ENCODE measurements around the gene SLC31A1. TPM values are rescaled to one million over a fixed set of nuclear protein-coding genes. Genes with fewer than 3 reads are reported as not detected.

The SLC31A1 gene
- total and polyA plus RNA-seq, 3 donors from 2014 or later, result 12.3 to 21.9 (median 15.3) TPM

DNA sequence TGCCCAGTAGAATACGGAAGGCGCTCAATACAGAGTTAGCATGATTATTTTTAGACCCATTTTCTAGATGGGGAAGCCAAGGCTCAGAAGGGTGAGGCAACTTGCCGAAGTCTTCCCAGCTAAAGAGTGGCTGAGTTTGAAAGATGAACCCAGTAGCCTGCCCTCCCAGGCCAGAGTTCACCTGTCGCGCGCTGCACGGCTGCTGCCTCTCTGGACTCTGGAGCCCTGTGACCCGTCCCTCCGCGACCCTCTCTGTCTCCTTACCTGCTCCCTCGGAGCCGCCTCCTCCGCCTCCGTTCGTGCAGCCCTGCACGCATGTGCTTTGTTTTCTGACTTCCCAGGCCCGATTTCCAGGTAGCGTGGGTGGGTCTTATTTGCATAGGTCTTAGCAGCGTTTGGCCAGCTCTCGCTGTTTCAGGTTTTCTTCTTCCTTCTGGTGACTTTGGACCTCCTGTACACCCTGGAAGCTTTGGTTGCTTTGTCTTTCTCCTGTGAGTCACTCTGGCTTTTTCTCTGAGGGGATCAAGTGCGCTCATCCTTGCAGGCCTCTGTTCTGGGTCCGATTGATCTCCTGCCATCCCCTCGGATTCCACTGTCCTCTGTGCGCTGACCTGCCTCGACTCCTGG, 81.6 kb downstream of the SLC31A1 start, which contains the start of gene RNF183:
RNF183 (minus strand) TSS at position 585 of the 627 bp plus-strand sequence. CDS start 5,192 bp downstream, outside the sequence.
- TF ChIP-seq POLR2A (IDR thresholded peaks at IDR 0.05) (no peak), CTCF (IDR thresholded peaks at IDR 0.05) (no peak)
- H3K9me3 ChIP-seq, result no peaks in the 10 kb centered on the region
- no peaks in the 10 kb centered on the region for H3K36me3 ChIP-seq (ENCODE audit: low read depth, missing control alignments)
- no peak for DNase-seq
- no peaks in the 10 kb centered on the region for H3K27me3 ChIP-seq
- H3K4me3 ChIP-seq, result peak within 1 kb of the TSS in 1 of 2 donors; percentile 34
- H3K27ac ChIP-seq, result no peak within 1 kb of the TSS
- intact Hi-C loops (cut with DNase I; ENCODE audit: low total_unique reads), result no loop called here
- H3K4me1 ChIP-seq, result no peaks in the 10 kb centered on the region
- WGBS, 2 donors, result 57% methylated on average over 25 of the region's 25 CpGs

- 64 to 76% methylated on average over 1 of the region's 1 CpG for WGBS, 2 donors
- H3K36me3 ChIP-seq (ENCODE audit: low read depth, missing control alignments), result no peaks in the 10 kb centered on the region
- no peaks in the 10 kb centered on the region for H3K27me3 ChIP-seq
- no peak for DNase-seq
- H3K9me3 ChIP-seq, result no peaks in the 10 kb centered on the region
- no peaks in the 10 kb centered on the region for H3K4me1 ChIP-seq
- no peak overlapping the region for H3K4me3 ChIP-seq
- no peak overlapping the region for H3K27ac ChIP-seq
- intact Hi-C loops (cut with DNase I; ENCODE audit: low total_unique reads), result no loop called here
- TF ChIP-seq POLR2A (IDR thresholded peaks at IDR 0.05) (no peak), CTCF (IDR thresholded peaks at IDR 0.05) (no peak)
Observed at GRCh38 chr9:113306566-113306965, 85.2 kb downstream of the SLC31A1 start.

GRCh38 chr9:113307396-113307975, 86.1 kb downstream of the SLC31A1 start:
- Histone ChIP-seq H3K4me3 (no peak overlapping the region), H3K9me3 (no peaks in the 10 kb centered on the region), H3K4me1 (no peaks in the 10 kb centered on the region), H3K27me3 (no peaks in the 10 kb centered on the region), H3K27ac (no peak overlapping the region), H3K36me3 (ENCODE audit: low read depth, missing control alignments) (no peaks in the 10 kb centered on the region)
- DNase-seq, result no peak
- TF ChIP-seq CTCF (IDR thresholded peaks at IDR 0.05), result no peak
- TF ChIP-seq POLR2A (IDR thresholded peaks at IDR 0.05), result no peak
- intact Hi-C loops (cut with DNase I; ENCODE audit: low total_unique reads), result no loop called here
- WGBS, 2 donors, result 71 to 76% methylated on average over 8 of the region's 8 CpGs

DNA sequence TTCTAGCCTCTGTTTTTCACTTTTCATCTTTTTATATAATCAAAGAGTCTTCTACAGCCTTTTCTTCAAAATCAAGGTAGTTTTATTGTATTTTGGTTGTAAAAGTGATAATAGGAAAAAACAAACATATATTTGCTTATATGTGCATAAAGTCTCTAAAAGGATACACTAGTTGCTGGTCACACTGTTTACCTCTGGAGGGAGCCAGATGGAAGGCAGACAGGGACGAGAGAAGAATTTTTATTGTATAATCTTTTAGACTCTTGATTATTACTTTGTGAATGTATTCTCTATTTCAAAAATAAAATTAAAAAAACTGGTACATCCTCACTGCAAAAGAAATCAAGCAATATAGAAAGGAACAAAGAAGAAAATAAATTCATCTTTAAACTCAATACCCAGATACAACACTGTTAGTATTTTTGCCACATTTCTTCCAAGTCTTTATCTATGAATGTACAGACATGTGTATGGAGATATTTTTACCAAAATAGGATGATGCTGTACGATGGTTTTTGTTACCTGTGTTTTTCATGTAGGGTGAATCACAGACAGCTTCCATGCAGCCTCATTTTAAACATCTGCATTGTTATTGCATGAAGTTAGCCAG, 88.0 kb downstream of the SLC31A1 start:
- intact Hi-C loops (cut with DNase I; ENCODE audit: low total_unique reads), result no loop called here
- peak; percentile 48 for DNase-seq

More for the DNA sequence above, 88.0 kb downstream of the SLC31A1 start:
- H3K36me3 ChIP-seq (ENCODE audit: low read depth, missing control alignments), result no peaks in the 10 kb centered on the region
- H3K27me3 ChIP-seq, result no peaks in the 10 kb centered on the region
- no peaks in the 10 kb centered on the region for H3K4me1 ChIP-seq
- H3K27ac ChIP-seq, result no peak overlapping the region
- 21 to 43% methylated on average over 2 of the region's 2 CpGs for WGBS, 2 donors
- no peak overlapping the region for H3K4me3 ChIP-seq
- H3K9me3 ChIP-seq, result no peaks in the 10 kb centered on the region
- peak; percentile 21 to 57 (median 53) for TF ChIP-seq CTCF (IDR thresholded peaks at IDR 0.05)
- TF ChIP-seq POLR2A (IDR thresholded peaks at IDR 0.05), result no peak

Data from testis (tissue), 3 donors.